Ramos (cell line): Measurements from ENCODE around the gene UBR2.
"Not testable (repeated sequence)": the region's sequence is repeated elsewhere in the genome, so short reads cannot be mapped to it uniquely, and the experiment has no call there.

Source experiments
- in situ Hi-C: fragments of 300-500 bp; cut with MboI; formaldehyde crosslinking; loops from one replicate; pipeline ENCODE4 v1.14.3; 2022; ENCODE audit warnings: low sequenced_read_pairs; ENCODE audit not compliant: unreplicated experiment

UBR2 gene

GRCh38 chr6:42679358-42679757 is 115.5 kb downstream of the UBR2 start:
- in situ Hi-C loops: no loop called here

GRCh38 chr6:42688281-42688680 is 124.5 kb downstream of the UBR2 start:
- in situ Hi-C loops: no loop called here

- in situ Hi-C loops: no loop called here
These were observed 125.5 kb downstream of the UBR2 start for GRCh38 chr6:42689371-42689770.

- in situ Hi-C loops: no loop called here
These were observed 126.4 kb downstream of the UBR2 start for GRCh38 chr6:42690151-42690702.

- in situ Hi-C loops: no loop called here
These were observed 127.0 kb downstream of the UBR2 start for GRCh38 chr6:42690872-42691271.

DNA sequence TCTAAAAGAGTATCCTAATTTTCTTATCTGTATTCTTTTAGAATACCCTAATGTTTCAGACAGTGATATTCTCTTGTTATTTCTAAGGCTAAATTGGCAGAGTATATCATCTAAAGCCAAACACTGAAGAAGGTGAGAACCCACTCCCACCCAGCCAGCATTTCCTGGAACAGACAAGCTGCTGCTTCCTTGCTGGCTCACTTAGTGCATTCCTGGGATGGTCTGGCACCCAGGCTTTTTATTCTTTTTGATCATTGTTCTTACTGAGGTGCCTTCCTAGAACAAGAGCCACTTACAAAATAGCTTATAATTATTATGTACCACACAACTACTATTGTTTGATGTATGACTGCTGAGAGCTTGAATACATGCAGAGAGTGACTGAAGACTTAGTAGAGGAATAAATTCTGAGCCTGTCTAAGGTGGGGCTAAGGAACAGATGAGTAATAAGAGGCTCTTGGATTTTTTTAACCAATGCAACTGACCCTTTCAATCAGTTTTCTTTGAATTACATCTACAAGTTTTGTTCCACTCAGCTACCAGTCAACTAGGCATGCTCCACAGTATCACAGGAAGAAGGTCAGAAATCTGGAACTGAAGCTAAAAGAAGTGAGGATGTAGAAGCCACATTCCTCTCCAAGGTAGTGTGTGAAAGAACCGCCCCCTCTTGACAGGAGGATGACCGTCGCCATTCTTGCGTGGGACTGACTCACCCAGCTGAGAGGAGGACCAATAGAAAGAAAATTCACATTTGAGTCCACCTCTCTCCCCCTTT is 128.5 kb downstream of the UBR2 start:
- in situ Hi-C loops: no loop called here

GRCh38 chr6:42693725-42694323 is 130.0 kb downstream of the UBR2 start:
- in situ Hi-C loops: no loop called here

- in situ Hi-C loops: no loop called here
These were observed 130.8 kb downstream of the UBR2 start for GRCh38 chr6:42694586-42694985.

- in situ Hi-C loops: no loop called here
These were observed 132.9 kb downstream of the UBR2 start for GRCh38 chr6:42696526-42697267.

- in situ Hi-C loops: no loop called here
These were observed 133.4 kb downstream of the UBR2 start for GRCh38 chr6:42697268-42697655.

DNA sequence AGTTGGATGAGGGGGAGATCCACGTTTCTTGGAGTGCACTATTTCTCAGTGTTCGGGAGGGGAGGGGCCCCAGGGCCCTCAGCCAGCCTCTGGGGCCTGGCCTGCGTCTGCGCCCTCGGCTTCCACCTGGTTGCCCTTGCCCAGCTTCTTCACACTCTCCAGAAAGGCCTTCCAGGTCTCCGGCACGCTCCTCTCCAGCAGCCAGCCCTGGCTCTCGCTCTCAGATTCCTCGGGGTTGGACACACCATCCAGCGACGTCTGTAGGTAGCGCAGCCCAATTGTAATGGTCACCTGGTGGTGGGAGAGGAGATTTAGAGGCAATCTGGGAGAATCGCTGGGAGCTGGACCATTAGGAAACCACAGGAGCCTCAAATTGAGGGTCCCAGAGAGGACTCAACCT is 134.4 kb downstream of the UBR2 start:
- in situ Hi-C loops: no loop called here

DNA sequence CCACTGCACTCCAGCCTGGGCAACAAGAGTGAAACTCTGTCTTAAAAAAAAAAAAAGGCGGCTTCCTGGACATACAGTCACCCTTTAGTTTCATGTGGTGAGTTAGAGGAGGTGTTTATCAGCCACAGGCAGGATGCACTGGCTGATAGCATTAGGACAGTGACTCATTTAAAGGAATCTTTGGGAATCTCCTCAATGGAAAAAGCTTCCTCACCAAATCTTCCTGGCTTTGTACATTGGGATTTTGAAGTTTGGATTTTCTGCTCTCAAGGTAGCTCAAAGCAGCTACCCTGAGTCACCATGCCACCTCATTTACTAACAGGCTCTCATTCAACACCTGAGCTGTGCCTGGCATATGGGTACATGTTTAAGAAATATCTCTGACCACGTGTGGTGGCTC is 138.4 kb downstream of the UBR2 start:
- in situ Hi-C loops: no loop called here

DNA sequence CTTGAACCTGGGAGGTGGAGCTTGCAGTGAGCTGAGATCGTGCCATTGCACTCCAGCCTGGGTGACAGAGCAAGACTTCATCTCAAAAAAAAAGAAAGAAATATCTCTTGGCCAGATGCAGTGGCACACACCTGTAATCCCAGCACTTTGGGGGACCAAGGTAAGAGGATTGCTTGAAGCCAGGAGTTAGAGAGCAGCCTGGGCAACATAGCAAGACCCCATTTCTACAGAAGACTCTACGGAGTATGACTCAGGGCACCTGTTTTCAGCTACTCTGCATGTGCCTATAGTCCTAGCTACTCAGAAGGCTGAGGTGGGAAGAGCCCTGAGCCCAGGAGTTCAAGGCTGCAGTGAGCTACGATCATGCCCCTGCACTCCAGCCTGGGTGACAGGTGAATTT is 139.0 kb downstream of the UBR2 start:
- in situ Hi-C loops: not testable (repeated sequence)

GRCh38 chr6:42704251-42704936 is 140.6 kb downstream of the UBR2 start:
- in situ Hi-C loops: no loop called here

GRCh38 chr6:42704937-42705374 is 141.1 kb downstream of the UBR2 start:
- in situ Hi-C loops: no loop called here

- in situ Hi-C loops: no loop called here
These were observed 143.8 kb downstream of the UBR2 start for GRCh38 chr6:42707595-42707994.

- in situ Hi-C loops: no loop called here
These were observed 144.3 kb downstream of the UBR2 start for GRCh38 chr6:42708096-42708495.

DNA sequence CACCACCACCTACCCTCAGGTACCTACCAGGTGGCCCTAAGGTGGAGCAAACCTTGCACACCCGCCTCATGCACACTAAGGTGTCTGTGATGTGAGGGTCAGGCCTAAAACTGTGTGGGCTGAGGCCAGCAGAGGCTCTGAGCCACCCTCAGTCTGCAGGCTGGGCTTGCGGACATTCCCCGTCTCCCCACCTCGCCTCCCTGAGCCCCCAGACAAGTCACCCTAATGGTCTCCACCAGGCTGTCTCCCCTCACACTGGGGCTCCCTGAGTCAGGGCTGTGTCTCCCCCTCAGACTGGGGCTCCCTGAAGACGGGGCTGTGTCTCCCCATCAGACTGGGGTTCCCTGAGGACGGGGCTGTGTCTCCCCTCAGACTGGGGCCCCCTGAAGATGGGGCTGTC is 146.0 kb downstream of the UBR2 start:
- in situ Hi-C loops: no loop called here

DNA sequence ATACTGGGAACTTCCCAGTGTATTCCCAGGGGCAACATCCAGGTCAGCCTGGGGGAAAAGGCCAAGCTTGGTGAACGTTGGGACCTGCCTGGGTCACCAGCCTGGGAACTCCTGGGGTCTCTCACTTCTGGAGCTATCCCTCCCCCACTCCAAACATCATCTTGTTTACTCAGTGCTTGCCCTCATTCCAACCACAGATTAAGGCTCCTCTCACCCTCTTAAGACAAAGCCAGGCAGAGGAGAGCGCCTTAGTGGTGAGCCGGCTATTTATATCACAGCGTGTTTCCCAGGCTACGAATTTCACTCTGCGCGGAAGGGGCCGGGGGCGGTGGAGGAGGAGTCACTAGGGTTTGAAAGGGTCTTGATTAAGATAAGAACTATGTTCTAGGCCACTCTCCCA is 146.5 kb downstream of the UBR2 start:
- in situ Hi-C loops: no loop called here

DNA sequence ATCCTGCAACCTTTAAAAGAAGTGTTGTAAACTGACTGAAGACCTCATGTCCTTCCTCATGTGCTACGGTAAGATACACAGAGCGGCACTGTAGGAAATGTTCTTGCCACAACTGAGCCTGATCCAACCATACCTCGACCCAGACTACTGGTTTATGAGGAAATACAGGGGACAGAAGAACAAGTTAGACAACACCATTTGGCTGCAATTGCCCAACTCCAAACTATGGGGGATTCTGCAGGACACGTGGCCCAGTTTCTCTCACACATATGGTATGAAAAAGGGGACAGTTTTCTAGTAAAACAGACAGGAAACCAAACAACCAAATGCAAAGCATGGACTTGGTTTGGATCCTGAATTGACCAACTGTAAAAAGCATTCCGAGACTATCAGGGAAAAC is 148.1 kb downstream of the UBR2 start:
- in situ Hi-C loops: no loop called here
